Activated T-cell treated with anti-CD3 and anti-CD28 coated beads, Interleukin-2, amount 50 U/mL, for 4 hours (primary cell): Measurements from ENCODE around the gene RNF121. TPM values are rescaled to one million over a fixed set of nuclear protein-coding genes. Genes with fewer than 3 reads are reported as not detected.
"Not testable (repeated sequence)": the region's sequence is repeated elsewhere in the genome, so short reads cannot be mapped to it uniquely, and the experiment has no call there.

Experiments
- ATAC-seq, 2 donors: fragments of 200-7000 bp; cut with Tn5 transposase; one replicate each; pipeline ENCODE4 v1.10.0; 2021
- DNase-seq: peaks from one replicate; pipeline ENCODE4 v3.0.0-alpha.2; 2020
- H3K27me3 Mint-ChIP-seq: one replicate; pipeline ENCODE4 v1.8.0; 2021; ENCODE audit warnings: low read depth, mixed read lengths
- H3K36me3 Mint-ChIP-seq: one replicate; pipeline ENCODE4 v1.8.0; 2022; ENCODE audit warnings: mixed read lengths; ENCODE audit not compliant: insufficient read depth
- H3K4me1 Mint-ChIP-seq: one replicate; pipeline ENCODE4 v1.8.0; 2021; ENCODE audit warnings: low read depth, mixed read lengths
- H3K4me3 Mint-ChIP-seq: one replicate; pipeline ENCODE4 v1.8.0; 2021; ENCODE audit warnings: mild to moderate bottlenecking, moderate library complexity, mixed read lengths
- H3K9me3 Mint-ChIP-seq: one replicate; pipeline ENCODE4 v1.8.0; 2021; ENCODE audit warnings: mixed read lengths
- total RNA-seq, 3 donors: library from RNA; stranded (reverse); gene quantifications; one replicate each; pipeline ENCODE4 v1.2.1, GENCODE V29; 2021

The RNF121 gene
- total RNA-seq = 10 to 100 TPM; 38.3 to 46.0 (median 43.0) TPM

GRCh38 chr11:71928737-71929443 lies at the start of gene RNF121:
TSS of gene RNF121 (plus strand) at chr11:71929046. CDS start at chr11:71929062, 16 bp downstream.
- H3K36me3 Mint-ChIP-seq = no peaks in the 10 kb centered on the region
- peak within 1 kb of the TSS; percentile 99 for H3K4me3 Mint-ChIP-seq
- ATAC-seq (peak; percentile 89), DNase-seq (peak; percentile 96)
- H3K9me3 Mint-ChIP-seq = no peaks in the 10 kb centered on the region
- peaks cover 46% of the 10 kb centered on the region for H3K4me1 Mint-ChIP-seq
- H3K27me3 Mint-ChIP-seq = no peaks in the 10 kb centered on the region

- DNase-seq, H3K4me3 Mint-ChIP-seq, H3K4me1 Mint-ChIP-seq, H3K9me3 Mint-ChIP-seq, H3K27me3 Mint-ChIP-seq, H3K36me3 Mint-ChIP-seq, ATAC-seq: not testable (repeated sequence)
Observed at GRCh38 chr11:71885806-71886205, 43.0 kb upstream of the RNF121 start.

- not testable (repeated sequence) for H3K9me3 Mint-ChIP-seq, DNase-seq, H3K27me3 Mint-ChIP-seq, ATAC-seq, H3K4me3 Mint-ChIP-seq, H3K4me1 Mint-ChIP-seq, H3K36me3 Mint-ChIP-seq
Observed at GRCh38 chr11:71888335-71889010, 40.4 kb upstream of the RNF121 start.

GRCh38 chr11:71889181-71889872 lies 39.5 kb upstream of the RNF121 start:
- H3K36me3 Mint-ChIP-seq, ATAC-seq, H3K9me3 Mint-ChIP-seq, H3K4me3 Mint-ChIP-seq, H3K27me3 Mint-ChIP-seq, DNase-seq, H3K4me1 Mint-ChIP-seq: not testable (repeated sequence)

- H3K36me3 Mint-ChIP-seq = peaks cover 22% of the 10 kb centered on the region
- no peaks in the 10 kb centered on the region for H3K27me3 Mint-ChIP-seq
- DNase-seq (no peak), ATAC-seq (no peak)
- H3K4me1 Mint-ChIP-seq = no peaks in the 10 kb centered on the region
- H3K4me3 Mint-ChIP-seq = no peak overlapping the region
- no peaks in the 10 kb centered on the region for H3K9me3 Mint-ChIP-seq
Observed at GRCh38 chr11:71895961-71896360, 32.9 kb upstream of the RNF121 start.

GRCh38 chr11:71901137-71901536 lies 27.7 kb upstream of the RNF121 start:
- not testable (repeated sequence) for H3K9me3 Mint-ChIP-seq, H3K4me3 Mint-ChIP-seq, H3K4me1 Mint-ChIP-seq, DNase-seq, H3K27me3 Mint-ChIP-seq, ATAC-seq
- peaks cover 19% of the 10 kb centered on the region for H3K36me3 Mint-ChIP-seq

- Mint-ChIP-seq H3K4me3 (no peak overlapping the region), H3K27me3 (no peaks in the 10 kb centered on the region), H3K9me3 (no peaks in the 10 kb centered on the region), H3K4me1 (peaks cover 11% of the 10 kb centered on the region), H3K36me3 (peaks cover 30% of the 10 kb centered on the region)
- ATAC-seq = no peak
- no peak for DNase-seq
Observed at GRCh38 chr11:71908218-71908617, 20.6 kb upstream of the RNF121 start.

- Mint-ChIP-seq H3K4me1 (peaks cover 11% of the 10 kb centered on the region), H3K36me3 (peaks cover 37% of the 10 kb centered on the region)
- not testable (repeated sequence) for DNase-seq, H3K27me3 Mint-ChIP-seq, H3K9me3 Mint-ChIP-seq, ATAC-seq, H3K4me3 Mint-ChIP-seq
Observed at GRCh38 chr11:71910775-71911174, 18.1 kb upstream of the RNF121 start.

GRCh38 chr11:71911321-71911985 lies 17.4 kb upstream of the RNF121 start:
- H3K9me3 Mint-ChIP-seq = not testable (repeated sequence)
- peak; percentile 34 for DNase-seq

GRCh38 chr11:71911986-71912340 lies 16.9 kb upstream of the RNF121 start:
- Mint-ChIP-seq H3K36me3 (peaks cover 39% of the 10 kb centered on the region), H3K4me1 (peaks cover 11% of the 10 kb centered on the region)
- not testable (repeated sequence) for DNase-seq, H3K4me3 Mint-ChIP-seq, H3K9me3 Mint-ChIP-seq, H3K27me3 Mint-ChIP-seq, ATAC-seq

More at GRCh38 chr11:71911321-71911985, 17.4 kb upstream of the RNF121 start:
- ATAC-seq, H3K4me3 Mint-ChIP-seq, H3K27me3 Mint-ChIP-seq: not testable (repeated sequence)
- Mint-ChIP-seq H3K36me3 (peaks cover 38% of the 10 kb centered on the region), H3K4me1 (peaks cover 11% of the 10 kb centered on the region)

- DNase-seq = no peak
- Mint-ChIP-seq H3K36me3 (peaks cover 43% of the 10 kb centered on the region), H3K27me3 (no peaks in the 10 kb centered on the region), H3K4me3 (no peak overlapping the region), H3K4me1 (peaks cover 11% of the 10 kb centered on the region), H3K9me3 (no peaks in the 10 kb centered on the region)
- no peak for ATAC-seq
Observed at GRCh38 chr11:71913756-71914526, 14.9 kb upstream of the RNF121 start.

GRCh38 chr11:71914617-71915189 lies 14.1 kb upstream of the RNF121 start:
- Mint-ChIP-seq H3K36me3 (peaks cover 43% of the 10 kb centered on the region), H3K4me1 (peaks cover 11% of the 10 kb centered on the region), H3K27me3 (no peaks in the 10 kb centered on the region), H3K9me3 (no peaks in the 10 kb centered on the region), H3K4me3 (no peak overlapping the region)
- peak; percentile 46 to 66 for ATAC-seq
- no peak for DNase-seq

GRCh38 chr11:71917646-71918140 lies 11.2 kb upstream of the RNF121 start:
- Mint-ChIP-seq H3K36me3 (peaks cover 33% of the 10 kb centered on the region), H3K4me3 (no peak overlapping the region), H3K4me1 (no peaks in the 10 kb centered on the region), H3K27me3 (no peaks in the 10 kb centered on the region), H3K9me3 (no peaks in the 10 kb centered on the region)
- ATAC-seq = no peak
- no peak for DNase-seq
